Thymus (tissue), 11 donors: ENCODE measurements around the gene ITGB8. TPM values are rescaled to one million over a fixed set of nuclear protein-coding genes. Genes with fewer than 3 reads are reported as not detected.

Source experiments
- DNase-seq, 9 donors: peaks; one replicate each; pipeline ENCODE4 v3.0.0-alpha.2; 2013; ENCODE audit warnings: low spot score in 9 of 9, low read depth in 6 of 9, missing footprints in 1 of 9
- H3K27ac ChIP-seq, 2 donors: one replicate each; pipeline ENCODE4 v1.5.1; 2013; ENCODE audit warnings: control low read depth in 1 of 2, low read depth in 1 of 2, low read length in 1 of 2, mild to moderate bottlenecking in 1 of 2, moderate library complexity in 1 of 2
- H3K27me3 ChIP-seq, 2 donors: one replicate each; pipeline ENCODE4 v1.5.1; 2013; ENCODE audit warnings: low read length in 1 of 2; ENCODE audit not compliant: control insufficient read depth in 2 of 2, insufficient read depth in 1 of 2
- H3K36me3 ChIP-seq, 2 donors: one replicate each; pipeline ENCODE4 v1.5.1; 2013; ENCODE audit warnings: low read length in 1 of 2, mild to moderate bottlenecking in 1 of 2, moderate library complexity in 1 of 2; ENCODE audit not compliant: control insufficient read depth in 2 of 2, insufficient read depth in 2 of 2
- H3K4me1 ChIP-seq, 2 donors: one replicate each; pipeline ENCODE4 v1.5.1; 2013; ENCODE audit warnings: low read length in 2 of 2; ENCODE audit not compliant: control insufficient read depth in 2 of 2, insufficient read depth in 2 of 2
- H3K4me3 ChIP-seq, 2 donors: one replicate each; pipeline ENCODE4 v1.5.1; 2013; ENCODE audit warnings: low read length in 2 of 2, control low read depth in 1 of 2, mild to moderate bottlenecking in 1 of 2
- H3K9me3 ChIP-seq, 2 donors: one replicate each; pipeline ENCODE4 v1.5.1; 2013; ENCODE audit warnings: low read length in 1 of 2, mild to moderate bottlenecking in 1 of 2; ENCODE audit not compliant: control insufficient read depth in 2 of 2, insufficient read depth in 1 of 2
- WGBS: extraction: QIAGEN DNeasy Blood & Tissue Kit; methylation state at CpG from one replicate; pipeline ENCODE4 v1.1.7; 2013; 5-methylcytosine and 5-hydroxymethylcytosine counted together
- polyA plus RNA-seq: library from polyadenylated mRNA; stranded (reverse); fragments of 200-250 nt; gene quantifications from one replicate; pipeline ENCODE4 v1.2.3, GENCODE V29; 2013
- total RNA-seq: library from RNA; stranded (reverse); fragments of 120-200 nt; gene quantifications from one replicate; pipeline ENCODE4 v1.2.4, GENCODE V29; 2013
- donor health status: healthy.

ITGB8 gene
- total and polyA plus RNA-seq, 2 donors = 2.3 to 2.6 TPM

- 55% methylated on average over 2 of the region's 2 CpGs for WGBS
- H3K36me3 ChIP-seq = no peaks in the 10 kb centered on the region
- no peaks in the 10 kb centered on the region for H3K4me1 ChIP-seq
- no peak for DNase-seq
- no peak overlapping the region for H3K27ac ChIP-seq
- no peaks in the 10 kb centered on the region for H3K9me3 ChIP-seq
- no peak overlapping the region for H3K4me3 ChIP-seq
- no peaks in the 10 kb centered on the region for H3K27me3 ChIP-seq
Observed at GRCh38 chr7:20343941-20344340, 13.2 kb downstream of the ITGB8 start.

- H3K27me3 ChIP-seq = no peaks in the 10 kb centered on the region
- H3K9me3 ChIP-seq = no peaks in the 10 kb centered on the region
- no peak for DNase-seq
- H3K36me3 ChIP-seq = no peaks in the 10 kb centered on the region
- H3K4me1 ChIP-seq = no peaks in the 10 kb centered on the region
- WGBS = 97% methylated on average over 4 of the region's 4 CpGs
- no peak overlapping the region for H3K4me3 ChIP-seq
- H3K27ac ChIP-seq = no peak overlapping the region
Observed at GRCh38 chr7:20344396-20344795, 13.7 kb downstream of the ITGB8 start.

GRCh38 chr7:20346577-20346976 is 15.9 kb downstream of the ITGB8 start:
- Histone ChIP-seq H3K27ac (no peak overlapping the region), H3K36me3 (no peaks in the 10 kb centered on the region), H3K9me3 (no peaks in the 10 kb centered on the region), H3K4me1 (no peaks in the 10 kb centered on the region), H3K4me3 (no peak overlapping the region), H3K27me3 (no peaks in the 10 kb centered on the region)
- 94% methylated on average over 4 of the region's 4 CpGs for WGBS
- no peak for DNase-seq

- Histone ChIP-seq H3K27ac (no peak overlapping the region), H3K9me3 (no peaks in the 10 kb centered on the region), H3K4me3 (no peak overlapping the region), H3K27me3 (no peaks in the 10 kb centered on the region), H3K4me1 (no peaks in the 10 kb centered on the region), H3K36me3 (no peaks in the 10 kb centered on the region)
- DNase-seq = no peak
Observed at GRCh38 chr7:20347680-20348079, 17.0 kb downstream of the ITGB8 start.

GRCh38 chr7:20348125-20348807 is 17.6 kb downstream of the ITGB8 start:
- H3K4me3 ChIP-seq = no peak overlapping the region

GRCh38 chr7:20350518-20350951 is 19.8 kb downstream of the ITGB8 start:
- Histone ChIP-seq H3K27me3 (no peaks in the 10 kb centered on the region), H3K4me3 (no peak overlapping the region), H3K9me3 (peaks cover 0 to 1% of the 10 kb centered on the region in 2 donors), H3K36me3 (no peaks in the 10 kb centered on the region), H3K4me1 (no peaks in the 10 kb centered on the region), H3K27ac (no peak overlapping the region)
- WGBS = 41% methylated on average over 4 of the region's 4 CpGs
- DNase-seq = no peak

More at GRCh38 chr7:20348125-20348807, 17.6 kb downstream of the ITGB8 start:
- no peaks in the 10 kb centered on the region for H3K27me3 ChIP-seq
- H3K36me3 ChIP-seq = no peaks in the 10 kb centered on the region
- no peak for DNase-seq
- no peaks in the 10 kb centered on the region for H3K4me1 ChIP-seq
- no peak overlapping the region for H3K27ac ChIP-seq
- WGBS = 95% methylated on average over 2 of the region's 2 CpGs
- no peaks in the 10 kb centered on the region for H3K9me3 ChIP-seq

GRCh38 chr7:20350996-20351692 is 20.4 kb downstream of the ITGB8 start:
- 97% methylated on average over 1 of the region's 1 CpG for WGBS
- no peak for DNase-seq
- Histone ChIP-seq H3K36me3 (no peaks in the 10 kb centered on the region), H3K4me1 (no peaks in the 10 kb centered on the region), H3K9me3 (peaks cover 0 to 1% of the 10 kb centered on the region in 2 donors), H3K4me3 (no peak overlapping the region), H3K27ac (no peak overlapping the region), H3K27me3 (no peaks in the 10 kb centered on the region)

- Histone ChIP-seq H3K36me3 (no peaks in the 10 kb centered on the region), H3K9me3 (peaks cover 0 to 1% of the 10 kb centered on the region in 2 donors), H3K27me3 (no peaks in the 10 kb centered on the region), H3K27ac (no peak overlapping the region), H3K4me3 (no peak overlapping the region), H3K4me1 (no peaks in the 10 kb centered on the region)
- no peak for DNase-seq
- WGBS = 79% methylated on average over 1 of the region's 1 CpG
Observed at GRCh38 chr7:20351901-20352300, 21.2 kb downstream of the ITGB8 start.

GRCh38 chr7:20352573-20353306 is 22.0 kb downstream of the ITGB8 start:
- H3K27me3 ChIP-seq = no peaks in the 10 kb centered on the region
- H3K27ac ChIP-seq = no peak overlapping the region
- no peaks in the 10 kb centered on the region for H3K4me1 ChIP-seq
- WGBS = 91% methylated on average over 4 of the region's 4 CpGs
- no peaks in the 10 kb centered on the region for H3K36me3 ChIP-seq
- no peak overlapping the region for H3K4me3 ChIP-seq
- DNase-seq = no peak
- peaks cover 0 to 1% of the 10 kb centered on the region in 2 donors for H3K9me3 ChIP-seq
